ENCODE data around the gene TOGARAM2. TPM values are rescaled to one million over a fixed set of nuclear protein-coding genes. Genes with fewer than 3 reads are reported as not detected.

Gene TOGARAM2
- total and polyA plus RNA-seq, 2 of the 13 experiments (the other 11 are each of a cell fraction or from before 2014, with no cell fraction given), result under 0.01 to 0.05 TPM

GRCh38 chr2:28949617-28950305, 31.3 kb upstream of the TOGARAM2 start (continued):
- TF ChIP-seq, protein P1, sequence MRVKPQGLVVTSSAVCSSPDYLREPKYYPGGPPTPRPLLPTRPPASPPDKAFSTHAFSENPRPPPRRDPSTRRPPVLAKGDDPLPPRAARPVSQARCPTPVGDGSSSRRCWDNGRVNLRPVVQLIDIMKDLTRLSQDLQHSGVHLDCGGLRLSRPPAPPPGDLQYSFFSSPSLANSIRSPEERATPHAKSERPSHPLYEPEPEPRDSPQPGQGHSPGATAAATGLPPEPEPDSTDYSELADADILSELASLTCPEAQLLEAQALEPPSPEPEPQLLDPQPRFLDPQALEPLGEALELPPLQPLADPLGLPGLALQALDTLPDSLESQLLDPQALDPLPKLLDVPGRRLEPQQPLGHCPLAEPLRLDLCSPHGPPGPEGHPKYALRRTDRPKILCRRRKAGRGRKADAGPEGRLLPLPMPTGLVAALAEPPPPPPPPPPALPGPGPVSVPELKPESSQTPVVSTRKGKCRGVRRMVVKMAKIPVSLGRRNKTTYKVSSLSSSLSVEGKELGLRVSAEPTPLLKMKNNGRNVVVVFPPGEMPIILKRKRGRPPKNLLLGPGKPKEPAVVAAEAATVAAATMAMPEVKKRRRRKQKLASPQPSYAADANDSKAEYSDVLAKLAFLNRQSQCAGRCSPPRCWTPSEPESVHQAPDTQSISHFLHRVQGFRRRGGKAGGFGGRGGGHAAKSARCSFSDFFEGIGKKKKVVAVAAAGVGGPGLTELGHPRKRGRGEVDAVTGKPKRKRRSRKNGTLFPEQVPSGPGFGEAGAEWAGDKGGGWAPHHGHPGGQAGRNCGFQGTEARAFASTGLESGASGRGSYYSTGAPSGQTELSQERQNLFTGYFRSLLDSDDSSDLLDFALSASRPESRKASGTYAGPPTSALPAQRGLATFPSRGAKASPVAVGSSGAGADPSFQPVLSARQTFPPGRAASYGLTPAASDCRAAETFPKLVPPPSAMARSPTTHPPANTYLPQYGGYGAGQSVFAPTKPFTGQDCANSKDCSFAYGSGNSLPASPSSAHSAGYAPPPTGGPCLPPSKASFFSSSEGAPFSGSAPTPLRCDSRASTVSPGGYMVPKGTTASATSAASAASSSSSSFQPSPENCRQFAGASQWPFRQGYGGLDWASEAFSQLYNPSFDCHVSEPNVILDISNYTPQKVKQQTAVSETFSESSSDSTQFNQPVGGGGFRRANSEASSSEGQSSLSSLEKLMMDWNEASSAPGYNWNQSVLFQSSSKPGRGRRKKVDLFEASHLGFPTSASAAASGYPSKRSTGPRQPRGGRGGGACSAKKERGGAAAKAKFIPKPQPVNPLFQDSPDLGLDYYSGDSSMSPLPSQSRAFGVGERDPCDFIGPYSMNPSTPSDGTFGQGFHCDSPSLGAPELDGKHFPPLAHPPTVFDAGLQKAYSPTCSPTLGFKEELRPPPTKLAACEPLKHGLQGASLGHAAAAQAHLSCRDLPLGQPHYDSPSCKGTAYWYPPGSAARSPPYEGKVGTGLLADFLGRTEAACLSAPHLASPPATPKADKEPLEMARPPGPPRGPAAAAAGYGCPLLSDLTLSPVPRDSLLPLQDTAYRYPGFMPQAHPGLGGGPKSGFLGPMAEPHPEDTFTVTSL (CRISPR knock-in tag; IDR thresholded peaks at IDR 0.05; ENCODE audit: borderline replicate concordance), result no peak
- no peak for TF ChIP-seq ZNF292 (CRISPR knock-in tag; IDR thresholded peaks at IDR 0.05; ENCODE audit: borderline replicate concordance, low read depth)
- TF ChIP-seq, protein P2, sequence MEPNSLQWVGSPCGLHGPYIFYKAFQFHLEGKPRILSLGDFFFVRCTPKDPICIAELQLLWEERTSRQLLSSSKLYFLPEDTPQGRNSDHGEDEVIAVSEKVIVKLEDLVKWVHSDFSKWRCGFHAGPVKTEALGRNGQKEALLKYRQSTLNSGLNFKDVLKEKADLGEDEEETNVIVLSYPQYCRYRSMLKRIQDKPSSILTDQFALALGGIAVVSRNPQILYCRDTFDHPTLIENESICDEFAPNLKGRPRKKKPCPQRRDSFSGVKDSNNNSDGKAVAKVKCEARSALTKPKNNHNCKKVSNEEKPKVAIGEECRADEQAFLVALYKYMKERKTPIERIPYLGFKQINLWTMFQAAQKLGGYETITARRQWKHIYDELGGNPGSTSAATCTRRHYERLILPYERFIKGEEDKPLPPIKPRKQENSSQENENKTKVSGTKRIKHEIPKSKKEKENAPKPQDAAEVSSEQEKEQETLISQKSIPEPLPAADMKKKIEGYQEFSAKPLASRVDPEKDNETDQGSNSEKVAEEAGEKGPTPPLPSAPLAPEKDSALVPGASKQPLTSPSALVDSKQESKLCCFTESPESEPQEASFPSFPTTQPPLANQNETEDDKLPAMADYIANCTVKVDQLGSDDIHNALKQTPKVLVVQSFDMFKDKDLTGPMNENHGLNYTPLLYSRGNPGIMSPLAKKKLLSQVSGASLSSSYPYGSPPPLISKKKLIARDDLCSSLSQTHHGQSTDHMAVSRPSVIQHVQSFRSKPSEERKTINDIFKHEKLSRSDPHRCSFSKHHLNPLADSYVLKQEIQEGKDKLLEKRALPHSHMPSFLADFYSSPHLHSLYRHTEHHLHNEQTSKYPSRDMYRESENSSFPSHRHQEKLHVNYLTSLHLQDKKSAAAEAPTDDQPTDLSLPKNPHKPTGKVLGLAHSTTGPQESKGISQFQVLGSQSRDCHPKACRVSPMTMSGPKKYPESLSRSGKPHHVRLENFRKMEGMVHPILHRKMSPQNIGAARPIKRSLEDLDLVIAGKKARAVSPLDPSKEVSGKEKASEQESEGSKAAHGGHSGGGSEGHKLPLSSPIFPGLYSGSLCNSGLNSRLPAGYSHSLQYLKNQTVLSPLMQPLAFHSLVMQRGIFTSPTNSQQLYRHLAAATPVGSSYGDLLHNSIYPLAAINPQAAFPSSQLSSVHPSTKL (CRISPR knock-in tag; IDR thresholded peaks at IDR 0.05), result no peak
- TF ChIP-seq MBNL3 (CRISPR knock-in tag; conservative IDR thresholded peaks at IDR 0.05), result no peak
- TF ChIP-seq POLR2A (IDR thresholded peaks at IDR 0.05; ENCODE audit: insufficient read depth in 1 of 2, low read depth in 2 of 2, low read length in 2 of 2), result peak in 1 of 2 experiments; percentile 8; a peak in 1 of 4 replicates
- TF ChIP-seq ZIK1 (CRISPR knock-in tag; IDR thresholded peaks at IDR 0.05; ENCODE audit: borderline replicate concordance, low read depth), result no peak
- no peak for TF ChIP-seq PHF21A (CRISPR knock-in tag; IDR thresholded peaks at IDR 0.05)
- TF ChIP-seq CBFB (CRISPR knock-in tag; IDR thresholded peaks at IDR 0.05), result no peak
- no peak for TF ChIP-seq ZNF510 (CRISPR knock-in tag; IDR thresholded peaks at IDR 0.05; ENCODE audit: low read depth)
- TF ChIP-seq RAD21 (CRISPR knock-in tag; IDR thresholded peaks at IDR 0.05), result 0 out of 2 replicates have a peak, but pooled peaks have one; percentile 7
- TF ChIP-seq NFYC (CRISPR knock-in tag; IDR thresholded peaks at IDR 0.05), result no peak
- TF ChIP-seq ZNF713 (CRISPR knock-in tag; IDR thresholded peaks at IDR 0.05), result no peak
- peak; percentile 56 for TF ChIP-seq KDM2A (CRISPR knock-in tag; IDR thresholded peaks at IDR 0.05; ENCODE audit: borderline replicate concordance, low read depth)
- TF ChIP-seq ZNF598 (CRISPR knock-in tag; IDR thresholded peaks at IDR 0.05; ENCODE audit: borderline replicate concordance), result no peak
- no peak for TF ChIP-seq IRX3 (CRISPR knock-in tag; IDR thresholded peaks at IDR 0.05; ENCODE audit: borderline replicate concordance, low read depth)
- TF ChIP-seq ZNF567 (CRISPR knock-in tag; IDR thresholded peaks at IDR 0.05; ENCODE audit: borderline replicate concordance), result no peak
- TF ChIP-seq RAD51 (IDR thresholded peaks at IDR 0.05; ENCODE audit: borderline replicate concordance), result no peak
- TF ChIP-seq RBM22 (optimal IDR thresholded peaks at IDR 0.05; ENCODE audit: low read length), result peak; percentile 97
- TF ChIP-seq ZC3H4 (CRISPR knock-in tag; IDR thresholded peaks at IDR 0.05; ENCODE audit: borderline replicate concordance), result no peak
- no peak for TF ChIP-seq ZNF891 (CRISPR knock-in tag; IDR thresholded peaks at IDR 0.05)
- TF ChIP-seq ZNF468 (CRISPR knock-in tag; IDR thresholded peaks at IDR 0.05), result no peak
- no peak for TF ChIP-seq CREB1 (IDR thresholded peaks at IDR 0.05)
- TF ChIP-seq CREB1 (CRISPR knock-in tag; IDR thresholded peaks at IDR 0.05), result no peak

All from HepG2 (cell line).